ENCODE results near the gene UNC93A.

- TF ChIP-seq, protein P1, sequence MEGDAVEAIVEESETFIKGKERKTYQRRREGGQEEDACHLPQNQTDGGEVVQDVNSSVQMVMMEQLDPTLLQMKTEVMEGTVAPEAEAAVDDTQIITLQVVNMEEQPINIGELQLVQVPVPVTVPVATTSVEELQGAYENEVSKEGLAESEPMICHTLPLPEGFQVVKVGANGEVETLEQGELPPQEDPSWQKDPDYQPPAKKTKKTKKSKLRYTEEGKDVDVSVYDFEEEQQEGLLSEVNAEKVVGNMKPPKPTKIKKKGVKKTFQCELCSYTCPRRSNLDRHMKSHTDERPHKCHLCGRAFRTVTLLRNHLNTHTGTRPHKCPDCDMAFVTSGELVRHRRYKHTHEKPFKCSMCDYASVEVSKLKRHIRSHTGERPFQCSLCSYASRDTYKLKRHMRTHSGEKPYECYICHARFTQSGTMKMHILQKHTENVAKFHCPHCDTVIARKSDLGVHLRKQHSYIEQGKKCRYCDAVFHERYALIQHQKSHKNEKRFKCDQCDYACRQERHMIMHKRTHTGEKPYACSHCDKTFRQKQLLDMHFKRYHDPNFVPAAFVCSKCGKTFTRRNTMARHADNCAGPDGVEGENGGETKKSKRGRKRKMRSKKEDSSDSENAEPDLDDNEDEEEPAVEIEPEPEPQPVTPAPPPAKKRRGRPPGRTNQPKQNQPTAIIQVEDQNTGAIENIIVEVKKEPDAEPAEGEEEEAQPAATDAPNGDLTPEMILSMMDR (IDR thresholded peaks at IDR 0.05) = no peak
- no peak for TF ChIP-seq EP300 (IDR thresholded peaks at IDR 0.05)
- no peak for TF ChIP-seq POLR2A (IDR thresholded peaks at IDR 0.05)
These were observed 17.1 kb downstream of the UNC93A start for GRCh38 chr6:167308207-167308606.
